Testis (tissue), 3 donors: ENCODE data around the gene YTHDC1. TPM values are rescaled to one million over a fixed set of nuclear protein-coding genes. Genes with fewer than 3 reads are reported as not detected.
"Not testable (repeated sequence)": the region's sequence is repeated elsewhere in the genome, so short reads cannot be mapped to it uniquely, and the experiment has no call there.

Source experiments
- DNase-seq: peaks from one replicate; pipeline ENCODE4 v3.0.0-alpha.2; 2019
- H3K27ac ChIP-seq, 2 donors: fragments of 200-600 bp; sonication (generic); one replicate each; pipeline ENCODE4 v1.5.1; 2019
- H3K27me3 ChIP-seq: fragments of 200-600 bp; sonication (generic); one replicate; pipeline ENCODE4 v1.5.1; 2019
- H3K36me3 ChIP-seq: fragments of 200-600 bp; sonication (generic); one replicate; pipeline ENCODE4 v1.5.1; 2017; ENCODE audit warnings: low read depth; ENCODE audit errors: missing control alignments
- H3K4me1 ChIP-seq: fragments of 200-600 bp; sonication (generic); one replicate; pipeline ENCODE4 v1.5.1; 2019
- H3K4me3 ChIP-seq, 2 donors: fragments of 200-600 bp; sonication (generic); one replicate each; pipeline ENCODE4 v1.5.1; 2017 to 2019
- H3K9me3 ChIP-seq: fragments of 200-600 bp; sonication (generic); one replicate; pipeline ENCODE4 v1.5.1; 2017
- POLR2A ChIP-seq: fragments of 450-650 bp; IDR thresholded peaks from one replicate; pipeline ENCODE4 v1.6.1; 2017; ENCODE audit warnings: antibody characterized with exemption, mild to moderate bottlenecking, moderate library complexity
- WGBS, 2 donors: methylation state at CpG; one replicate each; pipeline ENCODE4 v1.1.5; 2018; 5-methylcytosine and 5-hydroxymethylcytosine counted together
- intact Hi-C: fragments of 100-400 bp; cut with DNase I; formaldehyde crosslinking; loops from one replicate; pipeline ENCODE4 v1.15.1; 2023; ENCODE audit warnings: low total_unique reads
- polyA plus RNA-seq: library from polyadenylated mRNA; stranded (reverse); fragments of 350-450 nt; fragmentation: Illumina TruSeq; extraction: RNeasy Lipid Tissue Mini Kit (QIAGEN cat#74804); gene quantifications from one replicate; pipeline ENCODE4 v1.2.3, GENCODE V29; 2014; ENCODE audit warnings: low read depth, low replicate concordance; ENCODE audit not compliant: insufficient read depth
- total RNA-seq, 2 donors: library from RNA; depleted of rRNA; stranded (reverse); fragments of >200 nt; gene quantifications; one replicate each; pipeline ENCODE4 v1.2.3, GENCODE V29; 2016
- TF ChIP-seq, protein P1 (sequence below), 3 experiments: fragments of 450-650 bp in 2 of 3; fragments of 200-600 bp in 1 of 3; sonication (generic) in 1 of 3; IDR thresholded peaks; one replicate each; pipeline ENCODE4 v1.5.1; 2016 to 2019; ENCODE audit warnings: antibody characterized with exemption in 3 of 3, mild to moderate bottlenecking in 2 of 3, moderate library complexity in 1 of 3

YTHDC1 gene
- total and polyA plus RNA-seq, 3 donors from 2014 or later, result 56.5 to 92.6 (median 78.2) TPM

DNA sequence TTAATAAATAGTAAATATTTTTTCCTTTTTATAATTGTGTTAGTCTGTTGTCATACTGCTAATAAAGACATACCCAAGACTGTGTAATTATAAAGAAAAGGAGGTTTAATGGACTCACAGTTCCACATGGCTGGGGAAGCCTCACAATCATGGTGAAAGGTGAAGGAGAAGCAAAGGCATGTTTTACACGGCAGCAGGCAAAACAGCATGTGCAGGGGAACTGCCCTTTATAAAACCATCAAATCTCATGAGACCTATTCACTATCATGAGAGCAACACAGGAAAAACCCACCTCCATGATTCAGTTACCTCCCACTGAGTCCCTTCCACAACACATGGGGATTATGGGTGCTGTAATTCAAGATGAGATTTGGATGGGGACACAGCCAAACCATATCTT lies 58.6 kb downstream of the YTHDC1 start:
- intact Hi-C loops, result no loop called here
- no peak for TF ChIP-seq POLR2A
- TF ChIP-seq, protein P1, sequence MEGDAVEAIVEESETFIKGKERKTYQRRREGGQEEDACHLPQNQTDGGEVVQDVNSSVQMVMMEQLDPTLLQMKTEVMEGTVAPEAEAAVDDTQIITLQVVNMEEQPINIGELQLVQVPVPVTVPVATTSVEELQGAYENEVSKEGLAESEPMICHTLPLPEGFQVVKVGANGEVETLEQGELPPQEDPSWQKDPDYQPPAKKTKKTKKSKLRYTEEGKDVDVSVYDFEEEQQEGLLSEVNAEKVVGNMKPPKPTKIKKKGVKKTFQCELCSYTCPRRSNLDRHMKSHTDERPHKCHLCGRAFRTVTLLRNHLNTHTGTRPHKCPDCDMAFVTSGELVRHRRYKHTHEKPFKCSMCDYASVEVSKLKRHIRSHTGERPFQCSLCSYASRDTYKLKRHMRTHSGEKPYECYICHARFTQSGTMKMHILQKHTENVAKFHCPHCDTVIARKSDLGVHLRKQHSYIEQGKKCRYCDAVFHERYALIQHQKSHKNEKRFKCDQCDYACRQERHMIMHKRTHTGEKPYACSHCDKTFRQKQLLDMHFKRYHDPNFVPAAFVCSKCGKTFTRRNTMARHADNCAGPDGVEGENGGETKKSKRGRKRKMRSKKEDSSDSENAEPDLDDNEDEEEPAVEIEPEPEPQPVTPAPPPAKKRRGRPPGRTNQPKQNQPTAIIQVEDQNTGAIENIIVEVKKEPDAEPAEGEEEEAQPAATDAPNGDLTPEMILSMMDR (IDR thresholded peaks at IDR 0.05), result no peak
- Histone ChIP-seq H3K4me1 (no peaks in the 10 kb centered on the region), H3K27ac (no peak overlapping the region), H3K9me3 (no peaks in the 10 kb centered on the region), H3K27me3 (no peaks in the 10 kb centered on the region), H3K36me3 (no peaks in the 10 kb centered on the region), H3K4me3 (no peak overlapping the region)
- no peak for DNase-seq
- 87 to 93% methylated on average over 1 of the region's 1 CpG for WGBS, 2 donors

DNA sequence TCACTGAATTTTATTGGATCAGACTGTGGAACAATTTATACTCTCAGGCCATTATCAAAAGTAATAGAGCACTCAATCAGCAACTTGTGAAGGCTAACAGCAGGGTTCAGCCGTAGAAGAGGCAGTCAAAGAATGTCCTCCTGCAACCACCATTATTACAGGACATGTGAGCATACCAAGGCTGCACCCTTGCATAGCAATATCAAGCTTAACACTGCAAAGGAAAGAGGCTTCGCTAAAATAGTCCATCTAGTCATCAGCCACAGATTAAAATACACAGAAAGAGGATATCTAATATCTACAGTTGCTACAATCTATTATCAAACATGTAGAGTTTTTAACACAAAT lies 61.5 kb downstream of the YTHDC1 start:
- DNase-seq, result no peak
- Histone ChIP-seq H3K27me3 (no peaks in the 10 kb centered on the region), H3K9me3 (no peaks in the 10 kb centered on the region), H3K27ac (no peak overlapping the region), H3K4me1 (no peaks in the 10 kb centered on the region), H3K4me3 (no peak overlapping the region), H3K36me3 (no peaks in the 10 kb centered on the region)
- WGBS, 2 donors, result 64 to 82% methylated on average over 2 of the region's 2 CpGs
- TF ChIP-seq, protein P1 (IDR thresholded peaks at IDR 0.05), result no peak
- TF ChIP-seq POLR2A, result no peak
- intact Hi-C loops, result no loop called here

DNA sequence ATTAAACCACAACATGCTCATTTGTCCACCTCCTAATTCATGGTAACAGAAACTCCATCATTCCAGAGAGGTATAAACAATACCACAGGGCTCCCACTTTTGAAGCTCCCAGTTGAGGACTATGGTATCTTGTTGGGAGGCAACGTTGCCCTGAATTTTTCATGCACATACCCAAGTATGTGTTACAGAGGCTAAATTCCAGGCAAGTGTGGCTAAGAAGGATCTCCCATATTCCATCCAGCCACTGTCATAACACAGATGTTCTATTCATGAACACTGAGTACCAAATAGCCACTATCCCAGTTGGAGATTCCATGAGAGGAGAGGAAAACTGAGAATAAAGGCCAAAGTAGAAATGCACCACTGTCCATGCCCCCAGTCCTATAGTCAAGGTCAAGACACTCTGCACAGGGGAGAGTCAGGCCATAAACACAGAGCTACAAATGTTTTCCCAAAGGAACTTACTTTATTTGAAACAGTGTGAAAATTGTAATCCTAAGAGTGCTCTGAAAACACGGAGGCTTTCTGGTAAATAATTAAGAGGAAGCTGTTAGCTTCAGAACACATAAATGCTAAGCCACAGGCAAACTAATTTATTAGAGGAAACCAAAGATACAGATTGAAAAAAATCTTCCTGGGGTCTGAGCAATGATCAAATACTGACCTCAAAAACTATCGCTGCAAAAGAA lies 62.0 kb downstream of the YTHDC1 start:
- Histone ChIP-seq H3K27ac (no peak overlapping the region), H3K36me3 (no peaks in the 10 kb centered on the region), H3K9me3 (no peaks in the 10 kb centered on the region), H3K27me3 (no peaks in the 10 kb centered on the region), H3K4me1 (no peaks in the 10 kb centered on the region), H3K4me3 (no peak overlapping the region)
- DNase-seq, result no peak
- no peak for TF ChIP-seq POLR2A
- TF ChIP-seq, protein P1 (IDR thresholded peaks at IDR 0.05), result no peak
- intact Hi-C loops, result no loop called here
- 70 to 73% methylated on average over 3 of the region's 3 CpGs for WGBS, 2 donors

DNA sequence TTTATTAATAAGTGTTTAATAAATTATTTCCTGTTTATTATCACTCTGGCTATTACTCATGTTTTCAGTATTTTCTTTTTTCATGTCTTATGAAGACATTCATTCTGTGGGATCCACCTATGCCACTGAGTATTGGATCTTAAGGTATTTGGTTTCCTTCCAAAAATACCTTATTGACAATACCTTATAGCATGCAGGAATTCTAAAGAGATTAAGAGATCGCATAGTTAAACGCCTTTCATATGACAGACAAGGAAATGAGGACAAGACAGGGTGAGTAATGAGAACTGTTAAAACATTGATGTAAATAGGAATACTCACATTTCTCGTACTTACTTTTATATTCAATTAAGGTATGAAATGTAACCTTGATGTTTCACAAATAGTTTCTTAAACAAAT lies 66.2 kb downstream of the YTHDC1 start:
- Histone ChIP-seq H3K4me1 (no peaks in the 10 kb centered on the region), H3K4me3 (no peak overlapping the region), H3K36me3 (no peaks in the 10 kb centered on the region), H3K27me3 (no peaks in the 10 kb centered on the region), H3K27ac (no peak overlapping the region), H3K9me3 (no peaks in the 10 kb centered on the region)
- TF ChIP-seq POLR2A, result no peak
- TF ChIP-seq, protein P1 (IDR thresholded peaks at IDR 0.05), result no peak
- 92 to 94% methylated on average over 3 of the region's 3 CpGs for WGBS, 2 donors
- intact Hi-C loops, result no loop called here
- DNase-seq, result no peak

DNA sequence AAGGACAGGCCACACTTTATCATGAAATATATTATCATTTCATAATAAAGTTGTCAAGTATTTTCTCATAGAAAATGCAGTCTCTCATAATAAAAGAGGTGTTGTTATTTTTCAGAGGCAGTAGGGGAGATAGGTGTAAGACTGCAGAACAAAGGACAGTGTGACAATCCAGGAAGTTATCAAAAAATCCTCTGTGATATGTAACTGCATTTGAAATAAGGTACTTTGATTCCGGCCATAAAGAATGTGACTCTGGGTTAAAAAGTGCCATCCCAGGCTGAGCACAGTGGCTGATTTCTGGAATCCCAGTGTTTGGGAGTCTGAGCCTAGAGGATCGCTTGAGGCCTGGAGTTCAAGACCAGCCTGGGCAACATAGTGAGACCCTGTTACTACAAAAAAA lies 66.8 kb downstream of the YTHDC1 start:
- Histone ChIP-seq H3K4me1 (no peaks in the 10 kb centered on the region), H3K9me3 (no peaks in the 10 kb centered on the region), H3K4me3 (no peak overlapping the region), H3K27ac (no peak overlapping the region), H3K36me3 (no peaks in the 10 kb centered on the region), H3K27me3 (no peaks in the 10 kb centered on the region)
- intact Hi-C loops, result no loop called here
- TF ChIP-seq, protein P1 (IDR thresholded peaks at IDR 0.05), result no peak
- no peak for TF ChIP-seq POLR2A
- DNase-seq, result no peak
- WGBS, 2 donors, result 76 to 80% methylated on average over 2 of the region's 2 CpGs

DNA sequence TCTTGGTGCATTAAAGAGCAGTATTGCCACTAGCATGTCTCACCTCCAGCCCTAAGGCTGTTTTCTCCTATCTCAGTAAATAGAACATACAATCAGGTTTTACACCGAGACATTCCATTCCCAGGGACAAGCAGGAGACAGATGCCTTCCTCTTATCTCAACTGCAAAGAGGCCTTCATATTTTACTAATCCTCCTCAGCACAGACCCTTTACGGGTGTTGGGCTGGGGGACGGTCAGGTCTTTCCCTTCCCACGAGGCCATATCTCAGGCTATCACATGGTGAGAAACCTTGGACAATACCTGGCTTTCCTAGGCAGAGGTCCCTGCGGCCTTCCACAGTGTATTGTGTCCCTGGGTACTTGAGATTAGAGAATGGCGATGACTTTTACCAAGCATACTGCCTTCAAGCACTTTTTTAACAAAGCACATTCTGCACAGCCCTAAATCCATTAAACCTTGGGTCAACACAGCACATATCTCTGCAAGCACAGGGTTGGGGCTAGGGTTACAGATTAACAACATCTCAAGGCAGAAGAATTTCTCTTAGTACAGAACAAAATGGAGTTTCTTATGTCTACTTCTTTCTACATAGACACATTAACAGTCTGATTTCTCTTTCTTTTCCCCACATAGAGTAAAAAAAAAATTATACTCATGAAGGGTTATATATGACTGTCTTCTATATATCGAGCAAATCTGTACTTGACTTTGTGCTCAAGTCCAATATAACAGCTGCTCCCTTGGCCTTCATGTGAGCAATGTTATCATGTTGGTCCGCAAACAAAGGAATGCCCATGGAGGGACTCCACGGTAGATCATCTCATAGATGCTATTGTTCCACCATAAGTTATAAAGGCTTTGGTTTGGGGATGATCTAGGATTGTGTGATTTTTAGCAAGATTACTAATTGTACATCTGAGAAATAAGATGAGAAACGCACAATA lies 67.8 kb downstream of the YTHDC1 start:
- DNase-seq, intact Hi-C loops, H3K27ac ChIP-seq, H3K4me1 ChIP-seq, H3K9me3 ChIP-seq, H3K27me3 ChIP-seq, H3K4me3 ChIP-seq, H3K36me3 ChIP-seq: not testable (repeated sequence)
- WGBS, 2 donors, result 67 to 72% methylated on average over 10 of the region's 10 CpGs
